ENCODE results near the gene RFX2.

GRCh38 chr19:6079107-6079506 is 31.2 kb downstream of the RFX2 start:
- no peak for TF ChIP-seq HDGF (IDR thresholded peaks at IDR 0.05; ENCODE audit: borderline replicate concordance)
- no peak for TF ChIP-seq ARNT (IDR thresholded peaks at IDR 0.05)
- no peak for TF ChIP-seq BHLHE40 (IDR thresholded peaks at IDR 0.05; ENCODE audit: borderline replicate concordance)
- TF ChIP-seq FOXK2 (IDR thresholded peaks at IDR 0.05) = no peak
- no peak for TF ChIP-seq SP1 (IDR thresholded peaks at IDR 0.05)
- no peak for TF ChIP-seq SUZ12 (IDR thresholded peaks at IDR 0.05)
- TF ChIP-seq, protein P1, sequence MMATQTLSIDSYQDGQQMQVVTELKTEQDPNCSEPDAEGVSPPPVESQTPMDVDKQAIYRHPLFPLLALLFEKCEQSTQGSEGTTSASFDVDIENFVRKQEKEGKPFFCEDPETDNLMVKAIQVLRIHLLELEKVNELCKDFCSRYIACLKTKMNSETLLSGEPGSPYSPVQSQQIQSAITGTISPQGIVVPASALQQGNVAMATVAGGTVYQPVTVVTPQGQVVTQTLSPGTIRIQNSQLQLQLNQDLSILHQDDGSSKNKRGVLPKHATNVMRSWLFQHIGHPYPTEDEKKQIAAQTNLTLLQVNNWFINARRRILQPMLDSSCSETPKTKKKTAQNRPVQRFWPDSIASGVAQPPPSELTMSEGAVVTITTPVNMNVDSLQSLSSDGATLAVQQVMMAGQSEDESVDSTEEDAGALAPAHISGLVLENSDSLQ (IDR thresholded peaks at IDR 0.05) = no peak
- TF ChIP-seq L3MBTL2 (conservative IDR thresholded peaks at IDR 0.05) = no peak
- no peak for TF ChIP-seq ELF4 (IDR thresholded peaks at IDR 0.05)
- TF ChIP-seq FOXM1 (IDR thresholded peaks at IDR 0.05; ENCODE audit: borderline replicate concordance) = no peak
